HG02588 (cell line): ENCODE measurements around the gene MYLK.
"Not testable (repeated sequence)": the region's sequence is repeated elsewhere in the genome, so short reads cannot be mapped to it uniquely, and the experiment has no call there.

ENCODE experiments used
- ATAC-seq: cut with Tn5 transposase; IDR thresholded peaks from one replicate; pipeline ENCODE4 v1.9.1; 2021; ENCODE audit warnings: mild to moderate bottlenecking, moderate library complexity; ENCODE audit not compliant: unreplicated experiment

The MYLK gene

GRCh38 chr3:123634149-123635051 is 249.7 kb downstream of the MYLK start:
- no peak for ATAC-seq

GRCh38 chr3:123633530-123633929 is 250.6 kb downstream of the MYLK start:
- ATAC-seq: no peak

- ATAC-seq: no peak
Observed at GRCh38 chr3:123632161-123632655, 251.9 kb downstream of the MYLK start.

GRCh38 chr3:123629747-123630047 is 254.4 kb downstream of the MYLK start:
- no peak for ATAC-seq

- no peak for ATAC-seq
Observed at GRCh38 chr3:123628996-123629746, 255.0 kb downstream of the MYLK start.

- ATAC-seq: no peak
Observed at GRCh38 chr3:123627673-123628670, 256.2 kb downstream of the MYLK start.

GRCh38 chr3:123626881-123627280 is 257.3 kb downstream of the MYLK start:
- ATAC-seq: no peak

- ATAC-seq: no peak
Observed at GRCh38 chr3:123624302-123624701, 259.8 kb downstream of the MYLK start.

- no peak for ATAC-seq
Observed at GRCh38 chr3:123623346-123623880, 260.7 kb downstream of the MYLK start.

GRCh38 chr3:123622766-123623165 is 261.4 kb downstream of the MYLK start:
- no peak for ATAC-seq

- ATAC-seq: no peak
Observed at GRCh38 chr3:123621850-123622189, 262.3 kb downstream of the MYLK start.

GRCh38 chr3:123621186-123621849 is 262.8 kb downstream of the MYLK start:
- no peak for ATAC-seq

GRCh38 chr3:123620343-123620742 is 263.8 kb downstream of the MYLK start:
- no peak for ATAC-seq

- ATAC-seq: no peak
Observed at GRCh38 chr3:123618768-123619484, 265.2 kb downstream of the MYLK start.

- ATAC-seq: no peak
Observed at GRCh38 chr3:123618076-123618708, 265.9 kb downstream of the MYLK start.

GRCh38 chr3:123616593-123616992 is 267.5 kb downstream of the MYLK start:
- ATAC-seq: no peak

GRCh38 chr3:123613543-123613942 is 270.6 kb downstream of the MYLK start:
- no peak for ATAC-seq

- not testable (repeated sequence) for ATAC-seq
Observed at GRCh38 chr3:123611674-123612073, 272.5 kb downstream of the MYLK start.

- ATAC-seq: no peak
Observed at GRCh38 chr3:123611082-123611481, 273.1 kb downstream of the MYLK start.
